Pancreas (tissue), 10 donors: ENCODE measurements around the gene CARS1. TPM values are rescaled to one million over a fixed set of nuclear protein-coding genes. Genes with fewer than 3 reads are reported as not detected.
A peak's percentile ranks its signal among the peaks of the same experiment; 100 is the strongest.

ENCODE experiments used
- ATAC-seq, 4 donors: fragments of 200-7000 bp; cut with Tn5 transposase; one replicate each; pipeline versions ENCODE4 v1.8.0 to v1.9.1; 2020; ENCODE audit warnings: mild to moderate bottlenecking in 4 of 4, moderate library complexity in 4 of 4
- DNase-seq, 6 donors: peaks; one replicate each; pipeline ENCODE4 v3.0.0-alpha.2; 2020
- FAIRE-seq: peaks from 2 replicates; lab custom pipeline; 2012; peaks lifted over from hg19 to GRCh38; lab: Jason Lieb, UNC
- H3K27ac ChIP-seq, 4 donors: fragments of 200-600 bp; sonication (generic); 1 replicate in 3 of 4; 2 replicates in 1 of 4; pipeline versions ENCODE4 v1.5.0 to v1.8.0; 2020
- H3K27me3 ChIP-seq, 4 donors: fragments of 200-600 bp; one replicate each; pipeline ENCODE4 v1.8.0; 2021
- H3K36me3 ChIP-seq, 3 donors: fragments of 200-600 bp; sonication (generic) in 1 of 3; one replicate each; pipeline versions ENCODE4 v1.5.0 to v1.8.0; 2020 to 2021
- H3K4me1 ChIP-seq, 3 donors: fragments of 200-600 bp; one replicate each; pipeline ENCODE4 v1.8.0; 2021
- H3K4me3 ChIP-seq, 4 donors: fragments of 200-600 bp; sonication (generic) in 2 of 4; one replicate each; pipeline versions ENCODE4 v1.5.0 to v1.8.0; 2020 to 2021
- H3K9me3 ChIP-seq, 4 donors: fragments of 200-600 bp; one replicate each; pipeline ENCODE4 v1.8.0; 2021
- CTCF ChIP-seq, 4 donors: fragments of 200-600 bp; sonication (generic) in 3 of 4; IDR thresholded peaks; one replicate each; pipeline versions ENCODE4 v1.5.0 to v1.8.0; 2021; ENCODE audit warnings: antibody characterized with exemption in 4 of 4
- WGBS, 2 donors: extraction: QIAGEN DNeasy Blood & Tissue Kit; methylation state at CpG; one replicate each; pipeline ENCODE4 v1.1.7; 2013; 5-methylcytosine and 5-hydroxymethylcytosine counted together
- intact Hi-C, 3 donors: fragments of 100-400 bp; cut with DNase I; formaldehyde crosslinking; loops; one replicate each; pipeline versions ENCODE4 v1.11.1 to v1.14.2; 2022
- polyA plus RNA-seq, 2 donors: library from polyadenylated mRNA; stranded (reverse); fragments of 200-250 nt; gene quantifications; one replicate each; pipeline ENCODE4 v1.2.3, GENCODE V29; 2013
- total RNA-seq, 6 donors: library from RNA; stranded (reverse); fragmentation: NEBNext Ultra II Directional in 4 of 6; extraction: Animal tissue kit (Norgen Biotek cat#: 25700) in 4 of 6; gene quantifications; one replicate each; pipeline versions ENCODE4 v1.2.1 to v1.2.4, GENCODE V29; 2021 to 2023
- donor health status: healthy with polysubstance abuse.
- donor health status: DM: no; HTN: no; CAD: no; lungs with moderate emphysema.
- donor health status: DM: no; HTN: no; CAD: no.
- donor health status: control.
- donor health status: control.
- donor health status: Bipolar disorder and iron deficiency.
- donor health status: DM: yes; HTN: yes; CAD: no.
- donor health status: DM: no; HTN: no; CAD: no.
- donor health status: DM: no; HTN: no; CAD: no.
- donor health status: DM: yes; HTN: yes; CAD: no.

The CARS1 gene
- total and polyA plus RNA-seq, 8 donors = 14.8 to 65.0 (median 19.8) TPM

DNA sequence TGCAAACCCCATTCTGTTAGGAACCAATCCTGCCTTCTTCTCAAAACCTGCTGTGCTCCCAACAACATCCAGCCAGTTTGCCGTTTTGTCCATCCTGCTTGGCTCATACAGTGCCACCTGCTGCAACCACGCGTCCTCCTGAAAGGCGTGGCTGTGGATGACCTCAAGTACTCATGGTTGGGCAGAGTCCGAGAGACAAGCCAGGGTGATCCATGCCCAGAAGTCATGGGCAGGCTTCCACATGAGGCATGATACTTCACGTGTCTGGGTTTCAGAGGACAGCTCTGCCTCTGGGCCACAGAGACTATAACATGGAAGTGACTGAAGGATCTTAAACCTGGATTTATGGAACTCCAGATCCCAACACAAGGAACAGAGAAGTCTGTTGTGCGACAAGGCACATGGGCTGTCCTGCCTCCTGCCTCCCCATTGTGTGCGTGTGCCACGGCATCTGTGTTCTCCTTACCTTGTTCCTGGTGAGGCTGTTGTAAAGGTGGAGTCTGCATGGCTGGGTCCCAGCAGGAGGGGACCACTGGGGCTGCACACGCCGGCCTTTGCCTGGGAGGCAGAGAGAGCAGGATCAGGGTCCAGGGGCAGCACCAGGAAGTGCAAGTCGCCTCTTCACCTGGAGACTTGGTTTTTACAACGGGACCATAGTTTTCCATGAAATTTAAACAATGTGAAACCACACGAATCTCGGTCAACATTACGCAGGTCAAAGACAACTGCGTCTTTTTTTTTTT, 15.4 kb downstream of the CARS1 start:
- 77 to 81% methylated on average over 17 of the region's 17 CpGs for WGBS, 2 donors
- no peak for FAIRE-seq
- H3K9me3 ChIP-seq = no peaks in the 10 kb centered on the region

DNA sequence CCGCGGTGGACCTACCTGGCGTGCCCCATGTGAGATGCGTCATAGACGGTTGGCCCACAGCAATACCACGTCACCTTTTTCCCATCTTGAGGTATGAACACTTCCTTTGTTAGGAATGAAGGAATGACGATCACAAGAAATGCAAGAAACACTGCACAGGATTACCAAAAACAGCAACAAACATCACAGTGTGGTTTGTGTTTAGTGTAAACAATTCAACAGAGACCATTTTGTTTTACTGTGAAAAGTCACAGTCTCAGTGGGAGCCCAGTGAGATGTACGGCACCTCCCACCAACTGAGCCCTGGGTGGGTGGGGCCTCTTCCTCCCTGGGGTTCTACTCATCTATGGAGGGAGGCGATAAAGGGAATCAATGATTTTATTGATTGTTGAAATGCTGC, 16.3 kb downstream of the CARS1 start:
- intact Hi-C loops = no loop called here
- Histone ChIP-seq H3K9me3 (no peaks in the 10 kb centered on the region), H3K27ac (no peak overlapping the region), H3K4me3 (no peak overlapping the region), H3K27me3 (no peaks in the 10 kb centered on the region), H3K36me3 (peaks cover 6 to 36% (median 7%) of the 10 kb centered on the region in 3 donors), H3K4me1 (peaks cover 0 to 9% (median 9%) of the 10 kb centered on the region in 3 donors)
- ATAC-seq (no peak), DNase-seq (peak in 1 of 6 donors; percentile 14), FAIRE-seq (no peak)
- 82 to 86% methylated on average over 9 of the region's 9 CpGs for WGBS, 2 donors
- TF ChIP-seq CTCF (IDR thresholded peaks at IDR 0.05) = no peak

More for the DNA sequence above, 15.4 kb downstream of the CARS1 start:
- peaks cover 5 to 28% (median 6%) of the 10 kb centered on the region in 3 donors for H3K36me3 ChIP-seq
- no peak for ATAC-seq
- no peak for TF ChIP-seq CTCF (IDR thresholded peaks at IDR 0.05)
- no peak overlapping the region for H3K4me3 ChIP-seq
- peak in 1 of 6 donors; percentile 25 for DNase-seq
- intact Hi-C loops = no loop called here
- peaks cover 0 to 9% (median 9%) of the 10 kb centered on the region in 3 donors for H3K4me1 ChIP-seq
- H3K27me3 ChIP-seq = no peaks in the 10 kb centered on the region
- H3K27ac ChIP-seq = no peak overlapping the region

DNA sequence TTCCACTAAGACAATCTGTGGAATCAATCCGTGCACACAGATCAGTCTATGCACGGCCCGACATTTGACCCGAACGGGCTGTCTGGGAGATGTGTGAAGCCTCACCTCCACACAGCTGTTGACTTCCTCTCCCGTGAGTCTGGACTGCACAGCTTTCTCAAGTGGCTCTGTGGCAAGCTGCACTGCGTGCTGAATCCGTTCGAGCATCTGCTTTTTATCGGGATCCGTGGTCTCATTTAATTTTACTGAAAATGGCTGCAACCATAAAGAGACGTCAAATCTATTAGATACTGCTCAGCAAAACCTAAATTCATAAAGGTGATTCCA, 19.3 kb downstream of the CARS1 start:
- no peak overlapping the region for H3K4me3 ChIP-seq
- FAIRE-seq (no peak), ATAC-seq (no peak), DNase-seq (no peak)
- H3K36me3 ChIP-seq = peaks cover 6 to 42% (median 13%) of the 10 kb centered on the region in 3 donors
- no peaks in the 10 kb centered on the region for H3K27me3 ChIP-seq
- 89 to 92% methylated on average over 12 of the region's 12 CpGs for WGBS, 2 donors
- intact Hi-C loops = loop anchor here in 2 of 3 donors (5.0 kb wide), 2 partner anchors 54 to 179 kb away; partner anchors contain the start of gene MRGPRG (in 1 of the 2)
- no peak for TF ChIP-seq CTCF (IDR thresholded peaks at IDR 0.05)
- no peak overlapping the region for H3K27ac ChIP-seq
- H3K9me3 ChIP-seq = no peaks in the 10 kb centered on the region
- no peaks in the 10 kb centered on the region for H3K4me1 ChIP-seq

DNA sequence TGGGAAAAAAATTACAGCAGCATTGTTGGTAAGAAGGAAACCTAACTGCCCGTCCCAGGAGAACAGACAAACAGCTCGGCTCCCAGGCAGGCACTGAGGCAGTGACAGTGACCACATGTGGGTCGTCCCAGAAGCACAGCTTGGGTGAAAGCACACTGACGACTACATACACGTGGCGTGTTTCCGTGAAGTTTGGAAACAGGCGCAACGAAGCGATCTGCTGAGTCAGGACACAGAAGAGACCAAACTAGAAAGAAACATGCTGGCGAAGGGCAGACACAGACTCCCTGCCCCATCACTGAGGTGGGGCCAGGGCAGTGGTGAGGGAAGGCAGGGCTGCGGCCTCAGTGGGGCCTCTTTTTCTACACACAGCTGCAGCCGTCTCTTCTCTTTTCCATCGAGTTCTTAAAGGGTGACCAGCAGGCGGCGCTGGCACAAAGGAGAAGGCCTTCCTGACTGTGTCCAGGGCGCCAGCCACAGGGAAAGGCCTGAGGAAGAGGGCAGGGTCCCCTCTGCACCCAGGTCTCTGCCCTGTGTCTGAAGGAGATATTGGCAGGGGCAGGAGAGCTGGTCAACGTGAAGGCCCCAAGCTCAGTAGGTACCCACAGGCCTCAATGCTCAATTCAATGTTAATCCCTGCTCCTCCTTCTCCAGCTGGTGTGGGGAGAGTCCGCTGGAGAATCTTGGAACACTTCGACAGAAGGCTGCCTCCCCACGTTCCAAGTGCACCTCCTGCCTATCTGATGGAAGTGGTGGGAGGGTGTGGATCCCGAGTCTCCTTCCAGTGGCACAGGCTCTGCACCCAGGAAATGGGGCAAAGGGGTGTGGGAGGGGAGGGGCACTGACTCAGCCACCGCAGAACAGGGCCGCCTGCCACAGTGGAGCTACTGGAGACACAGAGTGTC, 19.9 kb downstream of the CARS1 start:
- Histone ChIP-seq H3K4me3 (no peak overlapping the region), H3K4me1 (no peaks in the 10 kb centered on the region), H3K27ac (no peak overlapping the region), H3K9me3 (no peaks in the 10 kb centered on the region), H3K27me3 (no peaks in the 10 kb centered on the region), H3K36me3 (peaks cover 6 to 42% (median 13%) of the 10 kb centered on the region in 3 donors)
- peak; percentile 56 to 90 (median 74) for DNase-seq
- intact Hi-C loops = loop anchor here in 2 of 3 donors (5.0 kb wide), 2 partner anchors 55 to 180 kb away; partner anchors contain the start of gene MRGPRG (in 1 of the 2)
- no peak for FAIRE-seq
- peak; percentile 46 to 72 (median 54) for TF ChIP-seq CTCF (IDR thresholded peaks at IDR 0.05)
- 63 to 64% methylated on average over 24 of the region's 24 CpGs for WGBS, 2 donors
- peak; percentile 76 to 93 (median 90) for ATAC-seq
